HCT116 (cell line): ENCODE data around the gene ZFTA. TPM values are rescaled to one million over a fixed set of nuclear protein-coding genes. Genes with fewer than 3 reads are reported as not detected.

ENCODE experiments used
- ATAC-seq: fragments of 200-7000 bp; cut with Tn5 transposase; 2 replicates; pipeline ENCODE4 v1.9.1; 2020; ENCODE audit warnings: mild to moderate bottlenecking, moderate library complexity
- BruUV-seq: library from RNA; stranded (reverse); fragments of 400-500 nt; replicated peaks from 2 replicates; lab custom pipeline; 2021; lab: Mats Ljungman, UMichigan
- CTCF ChIA-PET: fragments of 300-600 bp; sonication (Branson Sonifier 250); formaldehyde crosslinking; loops from one replicate; lab custom pipeline; 2021; ENCODE audit warnings: antibody characterized with exemption; lab: Charles Lee
- POLR2A ChIA-PET: fragments of 300-600, 350-600 bp; sonication (Branson Sonifier 250); formaldehyde crosslinking; loops from one replicate; lab custom pipeline; 2021; ENCODE audit warnings: antibody characterized with exemption; lab: Charles Lee
- RAD21 ChIA-PET, 2 experiments: fragments of 300-600 bp; sonication (Branson Sonifier 250); formaldehyde crosslinking; loops; one replicate each; lab custom pipeline; 2023; ENCODE audit warnings: low total read pairs in 2 of 2; ENCODE audit not compliant: uncharacterized antibody in 2 of 2, unreplicated experiment in 2 of 2, low non-redundant PET in 1 of 2; lab: Charles Lee
- DNase-seq: peaks from one replicate; pipeline ENCODE4 v3.0.0-alpha.2; 2010; ENCODE audit warnings: low read depth, low spot score
- H2AFZ ChIP-seq: fragments of 200-600 bp; shearing (Covaris generic), sonication (generic); 2 replicates; pipeline ENCODE4 v1.6.1; 2017; ENCODE audit warnings: low read depth, mixed run types, mixed read lengths, antibody characterized with exemption, low read length; ENCODE audit not compliant: poor library complexity, severe bottlenecking
- H3K27ac ChIP-seq: 2 replicates; pipeline ENCODE4 v1.5.1; 2012; ENCODE audit warnings: low read depth, low read length
- H3K27me3 ChIP-seq: fragments of 200-600 bp; sonication (generic); 2 replicates; pipeline ENCODE4 v1.6.1; 2016; ENCODE audit warnings: mixed run types, low read length, mixed read lengths; ENCODE audit not compliant: insufficient read depth
- H3K36me3 ChIP-seq, 2 experiments: fragments of 200-500 bp in 1 of 2; fragments of 200-600 bp in 1 of 2; sonication (Bioruptor generic) in 1 of 2; sonication (generic) in 1 of 2; 2 replicates each; pipeline versions ENCODE4 v1.5.1 to v1.6.1; 2014 to 2016; ENCODE audit warnings: low read length in 2 of 2, inconsistent platforms in 1 of 2, mixed read lengths in 1 of 2, mixed run types in 1 of 2; ENCODE audit not compliant: insufficient read depth in 2 of 2, control insufficient read depth in 1 of 2
- H3K4me1 ChIP-seq, 2 experiments: fragments of 200-600 bp in 1 of 2; sonication (generic) in 1 of 2; 2 replicates each; pipeline versions ENCODE4 v1.5.1 to v1.6.1; 2012 to 2017; ENCODE audit warnings: low read length in 2 of 2, inconsistent platforms in 1 of 2, mild to moderate bottlenecking in 1 of 2, mixed read lengths in 1 of 2, mixed run types in 1 of 2, moderate library complexity in 1 of 2; ENCODE audit not compliant: insufficient read depth in 2 of 2, control insufficient read depth in 1 of 2
- H3K4me2 ChIP-seq: fragments of 200-600 bp; sonication (generic); 2 replicates; pipeline ENCODE4 v1.6.1; 2017; ENCODE audit warnings: mixed run types, low read length, mixed read lengths
- H3K4me3 ChIP-seq, 2 experiments: fragments of 200-600 bp in 1 of 2; sonication (generic) in 1 of 2; replicated peaks in 1 of 2; 2 replicates each; pipeline ENCODE4 v1.5.1; 2011 to 2016; ENCODE audit warnings: low read length in 2 of 2, control low read depth in 1 of 2, low read depth in 1 of 2, mild to moderate bottlenecking in 1 of 2, mixed read lengths in 1 of 2, mixed run types in 1 of 2
- H3K79me2 ChIP-seq: fragments of 200-600 bp; sonication (generic); 2 replicates; pipeline ENCODE4 v1.6.1; 2017; ENCODE audit warnings: mild to moderate bottlenecking, mixed run types, low read length, moderate library complexity, mixed read lengths; ENCODE audit not compliant: insufficient read depth
- H3K9ac ChIP-seq: fragments of 200-600 bp; sonication (generic); 2 replicates; pipeline ENCODE4 v1.6.1; 2016; ENCODE audit warnings: low read length, mixed read lengths
- H3K9me2 ChIP-seq: fragments of 200-600 bp; sonication (generic), shearing (Covaris generic); 2 replicates; pipeline ENCODE4 v1.6.1; 2017; ENCODE audit warnings: mixed run types, mild to moderate bottlenecking, moderate library complexity; ENCODE audit not compliant: insufficient read depth
- H3K9me3 ChIP-seq, 2 experiments: fragments of 200-500 bp in 1 of 2; fragments of 200-600 bp in 1 of 2; sonication (Bioruptor generic) in 1 of 2; sonication (generic) in 1 of 2; 2 replicates each; pipeline ENCODE4 v1.6.1; 2014 to 2017; ENCODE audit warnings: low read length in 2 of 2, mixed read lengths in 2 of 2, inconsistent platforms in 1 of 2, low read depth in 1 of 2, mild to moderate bottlenecking in 1 of 2, mixed run types in 1 of 2, moderate library complexity in 1 of 2; ENCODE audit not compliant: control insufficient read depth in 1 of 2, insufficient read depth in 1 of 2
- H4K20me1 ChIP-seq: fragments of 200-600 bp; sonication (generic), shearing (Covaris generic); 2 replicates; pipeline ENCODE4 v1.6.1; 2017; ENCODE audit warnings: mixed run types, mild to moderate bottlenecking, moderate library complexity; ENCODE audit not compliant: insufficient read depth
- CBX3 ChIP-seq: IDR thresholded peaks from 2 replicates; pipeline ENCODE4 v1.6.1; 2012; ENCODE audit warnings: low read depth
- EZH2phosphoT487 ChIP-seq: fragments of 200-600 bp; IDR thresholded peaks from 2 replicates; pipeline ENCODE4 v1.6.1; 2018; ENCODE audit warnings: antibody characterized with exemption, borderline replicate concordance
- MAX ChIP-seq: IDR thresholded peaks from 2 replicates; pipeline ENCODE4 v1.6.1; 2012
- POLR2A ChIP-seq: IDR thresholded peaks from 2 replicates; pipeline ENCODE4 v1.7.0; 2011; ENCODE audit warnings: borderline replicate concordance; ENCODE audit not compliant: insufficient read depth, insufficient read length; ENCODE audit errors: extremely low read depth
- SRF ChIP-seq: IDR thresholded peaks from 2 replicates; pipeline ENCODE4 v1.6.1; 2012; ENCODE audit warnings: low read depth
- TCF7L2 ChIP-seq: IDR thresholded peaks from 2 replicates; pipeline ENCODE4 v1.7.0; 2011; ENCODE audit warnings: borderline replicate concordance, inconsistent platforms; ENCODE audit not compliant: insufficient read depth, insufficient read length; ENCODE audit errors: extremely low read depth
- YY1 ChIP-seq: IDR thresholded peaks from 2 replicates; pipeline ENCODE4 v1.6.1; 2011; ENCODE audit warnings: low read length, low read depth, moderate library complexity, mild to moderate bottlenecking; ENCODE audit not compliant: insufficient replicate concordance; ENCODE audit errors: extremely low read depth
- ZBTB33 ChIP-seq: IDR thresholded peaks from 2 replicates; pipeline ENCODE4 v1.6.1; 2011; ENCODE audit warnings: mild to moderate bottlenecking, low read length, moderate library complexity; ENCODE audit not compliant: insufficient replicate concordance; ENCODE audit errors: extremely low read depth
- intact Hi-C: fragments of 100-400 bp; cut with micrococcal nuclease; formaldehyde crosslinking; loops from 2 replicates; pipeline ENCODE4 v1.10.0; 2022
- total RNA-seq: library from RNA; stranded (reverse); gene quantifications from one replicate; pipeline ENCODE4 v1.2.1, GENCODE V29; 2021; ENCODE audit not compliant: unreplicated experiment

ZFTA gene
- total RNA-seq, 1 experiment from 2014 or later, result 14.7 TPM

- BruUV-seq, result TSS peak; percentile 80
- peak overlapping the region; percentile 72; the same call in 1 of the 2 replicates for H3K9ac ChIP-seq
- ChIA-PET POLR2A (no interaction called here), RAD21 (interaction anchor here in 1 of 2 experiments (0.8 kb wide), 1 partner anchor 105 kb away, joined by 3 read pairs; no protein-coding TSS in a partner anchor), CTCF (interaction anchor here (1.3 to 2.7 kb wide), 4 partner anchors 11 to 178 kb away, joined by 3 to 20 read pairs (median 7); no protein-coding TSS in a partner anchor)
- ATAC-seq (no peak), DNase-seq (no peak)
- no peak overlapping the region for H2AFZ ChIP-seq
- H3K4me2 ChIP-seq, result peak overlapping the region; percentile 97
- H3K36me3 ChIP-seq, result peaks cover 0 to 4% of the 10 kb centered on the region in 2 experiments; a peak in 1 of 4 replicates
- H3K9me3 ChIP-seq, result no peaks in the 10 kb centered on the region
- TF ChIP-seq YY1 (no peak), MAX (0 out of 2 replicates have a peak, but pooled peaks have one; percentile 5), ZBTB33 (no peak), SRF (no peak), TCF7L2 (no peak), EZH2phosphoT487 (no peak), POLR2A (no peak), CBX3 (no peak)
- H3K79me2 ChIP-seq, result peaks cover 21% of the 10 kb centered on the region
- H3K9me2 ChIP-seq, result no peaks in the 10 kb centered on the region
- H3K4me1 ChIP-seq, result peaks cover 14 to 29% of the 10 kb centered on the region in 2 experiments
- intact Hi-C loops, result loop anchor here (2.0 to 5.0 kb wide), 2 partner anchors 178 to 380 kb away; no protein-coding TSS in a partner anchor
- peak overlapping the region; percentile 78 to 88 for H3K4me3 ChIP-seq
- peaks cover 9% of the 10 kb centered on the region; the same call in 1 of the 2 replicates for H4K20me1 ChIP-seq
- no peaks in the 10 kb centered on the region for H3K27me3 ChIP-seq
- peak overlapping the region; percentile 7; the same call in 1 of the 2 replicates for H3K27ac ChIP-seq
Observed at GRCh38 chr11:63767267-63767564, 1.4 kb downstream of the ZFTA start.
